Adrenal gland (tissue), 5 donors: ENCODE data around the gene MAST2.

Experiments used
- CTCF ChIP-seq, 6 experiments: fragments of 450-650 bp in 4 of 6; fragments of 200-600 bp in 2 of 6; sonication (generic) in 1 of 6; IDR thresholded peaks; 1 replicate in 5 of 6; 2 replicates in 1 of 6; pipeline versions ENCODE4 v1.5.1 to v1.8.0; 2016 to 2021; ENCODE audit warnings: antibody characterized with exemption in 6 of 6, mild to moderate bottlenecking in 2 of 6, moderate library complexity in 1 of 6
- POLR2A ChIP-seq, 2 donors: fragments of 450-650 bp; IDR thresholded peaks; one replicate each; pipeline ENCODE4 v1.6.1; 2017; ENCODE audit warnings: antibody characterized with exemption in 2 of 2, mild to moderate bottlenecking in 2 of 2, moderate library complexity in 1 of 2
- donor health status: DM: no; HTN: no; CAD: no.

- TF ChIP-seq CTCF (IDR thresholded peaks at IDR 0.05) (no peak), POLR2A (IDR thresholded peaks at IDR 0.05) (no peak)
Observed at GRCh38 chr1:46011121-46011695, 207.8 kb downstream of the MAST2 start.
